Activated naive CD8-positive, alpha-beta T cell (primary cell): ENCODE measurements around the gene PLCB4.

ENCODE experiments used
- H3K27ac Mint-ChIP-seq: one replicate; pipeline ENCODE4 v1.8.0; 2021; ENCODE audit warnings: mixed read lengths
- H3K27me3 Mint-ChIP-seq: one replicate; pipeline ENCODE4 v1.8.0; 2021; ENCODE audit warnings: mixed read lengths
- H3K36me3 Mint-ChIP-seq: one replicate; pipeline ENCODE4 v1.8.0; 2021; ENCODE audit warnings: mixed read lengths
- H3K4me1 Mint-ChIP-seq: one replicate; pipeline ENCODE4 v1.8.0; 2021; ENCODE audit warnings: low read depth, mixed read lengths
- H3K4me3 Mint-ChIP-seq: one replicate; pipeline ENCODE4 v1.8.0; 2021; ENCODE audit warnings: mild to moderate bottlenecking, mixed read lengths
- H3K9me3 Mint-ChIP-seq: one replicate; pipeline ENCODE4 v1.8.0; 2021; ENCODE audit warnings: low read depth, mixed read lengths

PLCB4 gene

DNA sequence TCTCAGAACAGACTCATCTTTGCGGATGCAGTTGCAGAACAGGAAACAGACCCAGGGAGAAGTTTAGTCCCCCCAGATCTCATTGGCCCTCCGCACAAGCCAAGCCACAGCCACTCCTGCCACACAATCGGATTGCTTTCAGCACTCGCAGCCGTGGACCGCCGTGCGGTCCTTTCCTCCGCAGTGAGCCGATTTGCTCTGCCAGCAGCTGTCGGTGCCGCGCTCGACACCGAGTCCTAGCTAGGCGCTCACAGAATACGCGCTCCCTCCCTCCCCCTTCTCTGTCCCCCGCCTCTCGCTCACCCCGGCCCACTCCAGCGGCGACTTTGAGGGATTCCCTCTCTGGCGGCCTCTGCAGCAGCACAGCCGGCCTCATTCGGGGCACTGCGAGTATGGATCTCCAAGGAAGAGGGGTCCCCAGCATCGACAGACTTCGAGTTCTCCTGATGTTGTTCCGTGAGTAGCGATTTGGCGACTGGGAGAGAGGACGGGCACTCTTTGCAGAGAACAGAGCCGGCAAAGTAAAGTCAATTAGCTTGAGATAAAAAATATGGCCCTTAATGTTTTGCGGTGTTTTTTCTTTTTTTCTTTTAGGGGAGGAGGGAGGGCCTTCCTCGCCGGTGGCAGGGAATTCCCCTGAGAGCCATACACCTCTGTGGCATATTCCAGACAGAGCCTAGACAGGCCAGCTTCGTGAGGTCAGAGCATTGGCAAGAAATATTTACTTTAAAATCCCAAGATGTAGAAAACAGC lies 445.8 kb downstream of the PLCB4 start, which contains the start of gene LAMP5:
TSS of gene LAMP5 (plus strand) at position 130 of the 753 bp plus-strand sequence. CDS start at position 393, 263 bp downstream.
- no peak within 1 kb of the TSS for H3K27ac Mint-ChIP-seq

DNA sequence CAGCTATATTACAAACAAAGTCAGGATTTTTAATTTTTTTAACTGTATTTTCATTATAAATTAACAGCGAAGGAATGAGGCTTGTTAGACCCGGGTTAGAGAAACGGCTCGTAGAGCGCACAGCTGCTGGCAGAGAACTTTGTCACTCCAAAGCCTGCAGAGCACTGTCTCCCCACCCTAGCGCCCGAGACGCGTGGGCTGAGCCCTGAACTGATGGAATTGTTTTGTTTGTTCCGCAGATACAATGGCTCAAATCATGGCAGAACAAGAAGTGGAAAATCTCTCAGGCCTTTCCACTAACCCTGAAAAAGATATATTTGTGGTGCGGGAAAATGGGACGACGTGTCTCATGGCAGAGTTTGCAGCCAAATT lies 446.3 kb downstream of the PLCB4 start:
- Mint-ChIP-seq H3K27me3 (peaks cover 32% of the 10 kb centered on the region), H3K36me3 (no peaks in the 10 kb centered on the region), H3K4me3 (no peak overlapping the region), H3K27ac (no peak overlapping the region), H3K4me1 (no peaks in the 10 kb centered on the region), H3K9me3 (no peaks in the 10 kb centered on the region)

More for the DNA sequence above, 445.8 kb downstream of the PLCB4 start, which contains the start of gene LAMP5:
- Mint-ChIP-seq H3K4me1 (no peaks in the 10 kb centered on the region), H3K36me3 (no peaks in the 10 kb centered on the region), H3K27me3 (peaks cover 28% of the 10 kb centered on the region), H3K9me3 (no peaks in the 10 kb centered on the region), H3K4me3 (no peak within 1 kb of the TSS)

DNA sequence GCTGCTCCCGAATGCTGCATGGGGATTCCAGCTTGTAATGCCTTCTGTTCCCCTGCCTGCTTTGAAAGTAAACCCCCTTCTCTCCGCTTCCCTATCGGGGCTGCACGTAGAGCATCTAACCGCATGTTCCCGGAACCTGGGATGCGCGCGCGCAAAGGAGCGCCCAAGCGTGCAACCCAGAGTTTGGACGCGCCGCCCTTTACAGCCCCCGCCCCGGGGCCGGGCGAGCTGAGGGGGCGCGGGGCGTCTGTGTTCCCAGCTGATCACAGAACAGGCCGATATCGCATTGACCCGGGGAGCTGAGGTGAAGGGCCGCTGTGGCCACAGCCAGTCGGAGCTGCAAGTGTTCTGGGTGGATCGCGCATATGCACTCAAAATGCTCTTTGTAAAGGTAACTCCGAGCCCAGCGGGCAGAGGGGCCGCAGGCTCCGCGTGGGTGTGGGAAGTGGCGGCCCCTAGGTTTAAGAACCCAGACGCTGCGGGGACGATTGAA lies 446.9 kb downstream of the PLCB4 start:
- H3K27ac Mint-ChIP-seq: no peak overlapping the region
- H3K27me3 Mint-ChIP-seq: peaks cover 32% of the 10 kb centered on the region
- no peaks in the 10 kb centered on the region for H3K9me3 Mint-ChIP-seq
- H3K36me3 Mint-ChIP-seq: no peaks in the 10 kb centered on the region
- no peaks in the 10 kb centered on the region for H3K4me1 Mint-ChIP-seq
- no peak overlapping the region for H3K4me3 Mint-ChIP-seq

DNA sequence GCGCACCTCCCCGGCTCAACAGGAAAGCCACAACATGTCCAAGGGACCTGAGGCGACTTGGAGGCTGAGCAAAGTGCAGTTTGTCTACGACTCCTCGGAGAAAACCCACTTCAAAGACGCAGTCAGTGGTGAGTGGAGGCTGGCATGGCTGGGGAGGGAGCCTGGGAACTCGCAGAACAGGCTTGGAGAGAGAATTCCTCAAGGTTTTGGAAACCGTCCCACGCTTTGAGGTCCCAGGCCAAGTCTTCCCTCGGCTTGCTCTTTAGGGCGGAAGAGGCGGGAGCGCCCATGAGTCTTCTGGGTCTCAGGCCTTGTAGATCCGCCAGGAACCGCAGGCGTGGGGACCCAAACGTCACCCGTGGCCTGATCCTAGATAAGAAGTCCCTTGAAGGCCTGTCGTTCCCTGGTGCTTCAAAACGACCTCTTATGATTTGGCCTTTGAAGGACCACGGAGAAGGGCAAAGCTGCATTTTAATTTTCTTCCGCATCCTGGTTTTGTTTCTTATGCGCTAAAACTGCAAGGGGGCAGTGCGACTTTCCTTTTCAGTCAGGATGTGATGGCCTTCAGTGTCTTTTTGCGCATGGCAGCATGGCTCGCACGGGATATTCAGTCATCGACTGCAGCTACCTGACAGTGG lies 447.5 kb downstream of the PLCB4 start:
- H3K4me1 Mint-ChIP-seq: no peaks in the 10 kb centered on the region
- no peak overlapping the region for H3K27ac Mint-ChIP-seq
- H3K9me3 Mint-ChIP-seq: no peaks in the 10 kb centered on the region
- no peaks in the 10 kb centered on the region for H3K36me3 Mint-ChIP-seq
- H3K4me3 Mint-ChIP-seq: no peak overlapping the region
- H3K27me3 Mint-ChIP-seq: peaks cover 32% of the 10 kb centered on the region

DNA sequence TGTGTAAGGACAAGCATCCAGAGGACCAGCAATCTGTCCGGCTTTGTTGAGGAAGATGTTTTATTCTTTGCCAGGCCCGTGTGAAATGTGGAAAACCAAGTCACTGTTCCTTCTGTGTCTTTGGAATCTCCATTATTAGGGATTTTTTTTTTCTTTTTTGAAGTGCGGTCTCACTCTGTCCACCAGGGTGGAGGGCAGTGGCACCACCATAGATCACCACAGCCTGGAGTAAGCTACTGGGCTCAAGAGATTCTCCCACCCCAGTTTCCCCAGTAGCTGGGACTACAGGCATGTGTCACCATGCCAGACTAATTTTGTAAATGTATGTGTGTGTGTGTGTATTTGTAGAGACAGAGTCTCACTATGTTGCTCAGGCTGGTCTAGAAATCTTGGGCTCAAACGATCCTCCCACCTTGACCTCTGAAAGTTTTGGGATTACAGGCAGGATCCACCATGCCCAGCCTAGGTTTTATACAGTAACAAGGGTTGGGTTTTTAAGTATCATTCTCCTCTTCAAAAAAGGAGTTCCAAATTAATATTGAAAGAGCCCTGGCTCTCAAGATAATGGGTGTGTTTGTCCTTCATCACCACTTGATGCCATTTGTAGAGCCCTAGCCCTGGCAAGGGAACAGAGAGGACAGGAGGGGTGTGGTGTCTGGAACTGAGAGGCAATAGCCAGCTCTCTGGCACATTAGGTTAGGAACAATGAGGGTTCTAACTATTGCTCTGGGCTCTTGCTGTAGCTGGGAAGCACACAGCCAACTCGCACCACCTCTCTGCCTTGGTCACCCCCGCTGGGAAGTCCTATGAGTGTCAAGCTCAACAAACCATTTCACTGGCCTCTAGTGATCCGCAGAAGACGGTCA lies 448.6 kb downstream of the PLCB4 start:
- Mint-ChIP-seq H3K4me1 (no peaks in the 10 kb centered on the region), H3K36me3 (no peaks in the 10 kb centered on the region), H3K27me3 (peaks cover 29% of the 10 kb centered on the region), H3K27ac (no peak overlapping the region), H3K4me3 (no peak overlapping the region), H3K9me3 (no peaks in the 10 kb centered on the region)

DNA sequence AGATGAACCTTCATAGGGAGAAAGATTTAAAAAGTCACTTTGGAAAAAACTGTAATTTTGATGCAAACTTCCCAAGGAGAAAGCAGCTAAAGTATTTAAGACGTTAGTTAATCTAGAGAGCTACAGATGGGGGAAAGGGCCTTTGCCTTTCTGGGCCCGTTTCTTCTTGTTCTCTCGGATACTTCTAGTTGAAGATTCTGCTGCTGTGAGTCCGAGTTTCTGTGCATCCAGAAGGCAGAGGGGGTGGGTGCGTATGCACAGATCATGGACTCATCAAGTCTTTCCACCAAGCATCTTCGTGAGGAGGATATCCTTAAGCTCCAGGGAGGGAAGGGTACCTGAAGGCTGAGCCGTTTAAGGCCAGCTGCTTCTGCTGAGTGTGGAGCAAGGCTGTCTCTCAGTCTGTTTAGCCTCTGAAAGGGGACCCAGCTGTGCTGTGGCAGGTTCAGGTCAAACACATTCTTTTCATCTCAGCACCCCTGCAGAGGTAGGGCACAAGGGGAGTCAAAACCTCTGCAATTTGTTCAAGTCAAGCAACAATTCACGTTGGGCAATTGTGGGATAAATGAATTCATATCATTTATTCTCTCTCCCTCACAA lies 449.8 kb downstream of the PLCB4 start:
- peaks cover 27% of the 10 kb centered on the region for H3K27me3 Mint-ChIP-seq
- no peak overlapping the region for H3K4me3 Mint-ChIP-seq
- no peaks in the 10 kb centered on the region for H3K4me1 Mint-ChIP-seq

DNA sequence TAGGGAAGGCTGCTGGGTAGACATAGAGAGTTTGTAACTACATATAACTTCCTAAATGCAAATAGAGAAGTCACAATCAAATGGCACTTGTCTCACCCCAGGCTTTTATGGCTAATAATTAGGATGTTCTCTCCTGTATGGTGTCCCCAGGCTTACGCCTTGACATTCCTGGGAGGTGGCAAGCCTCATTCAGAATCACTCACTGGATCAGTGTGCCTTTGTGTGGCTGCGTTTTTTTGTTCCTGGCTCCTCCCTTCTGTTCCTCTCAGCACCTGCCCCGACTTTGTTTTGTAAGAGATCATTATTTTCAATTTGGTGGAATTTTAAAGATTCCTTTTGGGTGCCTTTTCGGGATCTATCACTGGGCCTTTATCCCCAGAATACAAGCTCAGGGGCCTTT lies 451.2 kb downstream of the PLCB4 start:
- no peak overlapping the region for H3K27ac Mint-ChIP-seq
- H3K36me3 Mint-ChIP-seq: no peaks in the 10 kb centered on the region
- peaks cover 21% of the 10 kb centered on the region for H3K27me3 Mint-ChIP-seq
- H3K9me3 Mint-ChIP-seq: no peaks in the 10 kb centered on the region
- H3K4me3 Mint-ChIP-seq: no peak overlapping the region
- H3K4me1 Mint-ChIP-seq: no peaks in the 10 kb centered on the region

More for the DNA sequence above, 449.8 kb downstream of the PLCB4 start:
- no peak overlapping the region for H3K27ac Mint-ChIP-seq
- H3K36me3 Mint-ChIP-seq: no peaks in the 10 kb centered on the region
- H3K9me3 Mint-ChIP-seq: no peaks in the 10 kb centered on the region

DNA sequence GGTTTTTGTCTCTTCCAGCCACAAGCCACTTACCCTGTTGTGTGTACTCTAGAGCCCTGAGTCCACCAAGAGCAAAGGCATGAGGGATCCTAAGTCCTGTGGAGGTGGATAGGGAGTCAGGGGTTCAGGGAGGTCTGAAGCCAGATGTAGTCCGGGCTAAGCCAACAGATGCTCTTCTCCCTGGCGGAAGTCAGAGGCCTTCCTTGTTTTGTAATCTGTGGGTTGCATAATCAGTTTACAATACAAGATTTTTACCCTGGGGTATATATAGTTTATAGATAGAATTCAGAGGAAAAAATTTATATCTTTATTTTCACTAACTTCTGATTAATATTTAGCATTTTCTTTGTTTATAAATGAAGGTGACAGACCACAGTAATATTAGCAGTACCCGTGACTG lies 454.7 kb downstream of the PLCB4 start:
- Mint-ChIP-seq H3K9me3 (no peaks in the 10 kb centered on the region), H3K27ac (no peak overlapping the region), H3K27me3 (peaks cover 8% of the 10 kb centered on the region), H3K4me1 (no peaks in the 10 kb centered on the region), H3K36me3 (no peaks in the 10 kb centered on the region), H3K4me3 (no peak overlapping the region)
